ENCODE results near the gene AGTRAP.

AGTRAP gene

GRCh38 chr1:11764519-11764918 lies 28.6 kb downstream of the AGTRAP start:
- DNase-seq = no peak

GRCh38 chr1:11765661-11766428 lies 29.9 kb downstream of the AGTRAP start:
- DNase-seq = no peak

GRCh38 chr1:11766429-11766776 lies 30.5 kb downstream of the AGTRAP start:
- no peak for DNase-seq

- DNase-seq = no peak
These were observed 32.2 kb downstream of the AGTRAP start for GRCh38 chr1:11767922-11768704.

GRCh38 chr1:11768821-11769220 lies 32.9 kb downstream of the AGTRAP start:
- no peak for DNase-seq

- DNase-seq = no peak
These were observed 33.3 kb downstream of the AGTRAP start for GRCh38 chr1:11769274-11769673.

- no peak for DNase-seq
These were observed 34.1 kb downstream of the AGTRAP start for GRCh38 chr1:11770011-11770410.

GRCh38 chr1:11771481-11772043 lies 35.6 kb downstream of the AGTRAP start:
- DNase-seq = no peak

GRCh38 chr1:11772458-11772857 lies 36.5 kb downstream of the AGTRAP start:
- no peak for DNase-seq

GRCh38 chr1:11774753-11775152 lies 38.8 kb downstream of the AGTRAP start:
- DNase-seq = no peak

- no peak for DNase-seq
These were observed 41.9 kb downstream of the AGTRAP start for GRCh38 chr1:11777658-11778322.

GRCh38 chr1:11778336-11778735 lies 42.4 kb downstream of the AGTRAP start:
- DNase-seq = no peak

GRCh38 chr1:11778844-11779623 lies 43.1 kb downstream of the AGTRAP start:
- no peak for DNase-seq

GRCh38 chr1:11779715-11780379 lies 43.9 kb downstream of the AGTRAP start:
- DNase-seq = no peak

- no peak for DNase-seq
These were observed 44.6 kb downstream of the AGTRAP start for GRCh38 chr1:11780380-11781147.

- no peak for DNase-seq
These were observed 45.4 kb downstream of the AGTRAP start for GRCh38 chr1:11781297-11781696.

- DNase-seq = no peak
These were observed 46.3 kb downstream of the AGTRAP start for GRCh38 chr1:11782127-11782708.

GRCh38 chr1:11783556-11783955 lies 47.6 kb downstream of the AGTRAP start:
- DNase-seq = no peak

- no peak for DNase-seq
These were observed 48.5 kb downstream of the AGTRAP start for GRCh38 chr1:11784256-11784992.

Measured in T1000 (cell line).